Upper lobe of left lung (tissue), 6 donors: Measurements from ENCODE around the gene ZNF630. TPM values are rescaled to one million over a fixed set of nuclear protein-coding genes. Genes with fewer than 3 reads are reported as not detected.
"Not testable (repeated sequence)": the region's sequence is repeated elsewhere in the genome, so short reads cannot be mapped to it uniquely, and the experiment has no call there.

ENCODE experiments used
- ATAC-seq, 2 donors: fragments of 200-7000 bp; cut with Tn5 transposase; one replicate each; pipeline ENCODE4 v1.9.1; 2022; ENCODE audit warnings: mild to moderate bottlenecking in 2 of 2, moderate library complexity in 2 of 2; ENCODE audit not compliant: low FRiP score in 2 of 2
- DNase-seq, 2 donors: peaks; one replicate each; pipeline ENCODE4 v3.0.0-alpha.2; 2019 to 2020
- H3K27ac ChIP-seq, 4 donors: fragments of 200-600 bp; sonication (generic); one replicate each; pipeline ENCODE4 v1.5.1; 2016 to 2019
- H3K27me3 ChIP-seq, 4 donors: fragments of 200-600 bp; sonication (generic); one replicate each; pipeline ENCODE4 v1.5.1; 2017 to 2019
- H3K36me3 ChIP-seq, 4 donors: fragments of 200-600 bp; sonication (generic); one replicate each; pipeline ENCODE4 v1.5.1; 2016 to 2019
- H3K4me1 ChIP-seq, 4 donors: fragments of 200-600 bp; sonication (generic); one replicate each; pipeline ENCODE4 v1.5.1; 2018 to 2019
- H3K4me3 ChIP-seq, 4 donors: fragments of 200-600 bp; sonication (generic); one replicate each; pipeline ENCODE4 v1.5.1; 2017 to 2019; ENCODE audit warnings: mild to moderate bottlenecking in 2 of 4, moderate library complexity in 1 of 4
- H3K9me3 ChIP-seq, 4 donors: fragments of 200-600 bp; sonication (generic); one replicate each; pipeline ENCODE4 v1.5.1; 2018 to 2019
- CTCF ChIP-seq, 6 experiments: fragments of 450-650 bp in 4 of 6; fragments of 200-600 bp in 2 of 6; sonication (generic) in 2 of 6; IDR thresholded peaks; one replicate each; pipeline ENCODE4 v1.5.1; 2016 to 2019; ENCODE audit warnings: antibody characterized with exemption in 6 of 6
- EP300 ChIP-seq, 4 donors: sonication (generic); formaldehyde crosslinking; IDR thresholded peaks; one replicate each; pipeline ENCODE4 v1.5.1; 2017; ENCODE audit warnings: antibody characterized with exemption in 4 of 4, control low read depth in 2 of 4
- POLR2A ChIP-seq, 4 donors: fragments of 450-650 bp; IDR thresholded peaks; one replicate each; pipeline ENCODE4 v1.5.1; 2016 to 2017; ENCODE audit warnings: antibody characterized with exemption in 4 of 4, mild to moderate bottlenecking in 2 of 4
- POLR2AphosphoS5 ChIP-seq, 2 donors: sonication (generic); formaldehyde crosslinking; IDR thresholded peaks; one replicate each; pipeline ENCODE4 v1.5.1; 2017; ENCODE audit warnings: antibody characterized with exemption in 2 of 2
- WGBS, 2 donors: methylation state at CpG; one replicate each; pipeline ENCODE4 v1.1.5; 2017 to 2018; 5-methylcytosine and 5-hydroxymethylcytosine counted together
- total RNA-seq, 6 donors: library from RNA; depleted of rRNA in 4 of 6; stranded (reverse); fragments of >200 nt in 4 of 6; gene quantifications; one replicate each; pipeline versions ENCODE4 v1.1.0 to v1.2.1, GENCODE V29; 2016 to 2021
- donor health status: DM: no; HTN: no; CAD: no; lungs with moderate emphysema.
- donor health status: DM: no; HTN: yes; CAD: no; lungs with severe emphysema.

Gene ZNF630
- total RNA-seq, 6 donors from 2014 or later, result 1.1 to 25.1 (median 3.7) TPM

- DNase-seq (no peak), ATAC-seq (no peak)
- Histone ChIP-seq H3K4me1 (no peaks in the 10 kb centered on the region), H3K4me3 (no peak overlapping the region), H3K27ac (no peak overlapping the region), H3K36me3 (peaks cover 0 to 35% (median 5%) of the 10 kb centered on the region in 4 donors), H3K9me3 (peaks cover 0 to 41% (median 8%) of the 10 kb centered on the region in 4 donors), H3K27me3 (no peaks in the 10 kb centered on the region)
- TF ChIP-seq CTCF (IDR thresholded peaks at IDR 0.05) (no peak), POLR2A (IDR thresholded peaks at IDR 0.05) (no peak), EP300 (IDR thresholded peaks at IDR 0.05) (no peak), POLR2AphosphoS5 (IDR thresholded peaks at IDR 0.05) (no peak)
- WGBS, 2 donors, result 68 to 100% methylated on average over 1 to 2 of the region's 2 CpGs
These were observed 12.7 kb downstream of the ZNF630 start for GRCh38 chrX:48058621-48059295.

DNA sequence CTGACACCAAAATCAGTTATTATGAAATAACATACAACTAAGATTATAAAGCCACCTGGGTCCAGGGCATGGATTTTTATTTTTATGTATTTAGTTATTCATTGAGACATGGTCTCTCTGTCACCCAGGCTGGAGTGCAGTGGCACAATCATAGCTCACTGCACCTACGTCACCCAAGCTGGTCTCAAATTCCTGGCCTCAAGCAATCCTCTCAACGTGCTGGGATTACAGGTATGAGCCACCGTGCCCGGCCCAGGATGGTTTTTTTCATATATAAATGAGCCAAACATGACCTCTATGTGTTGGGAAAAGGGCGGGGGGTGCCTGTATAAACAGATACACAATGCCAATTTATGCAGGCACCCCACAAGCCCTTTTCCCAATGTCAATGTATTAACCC is 24.6 kb downstream of the ZNF630 start:
- DNase-seq (no peak), ATAC-seq (no peak)
- Histone ChIP-seq H3K4me1 (no peaks in the 10 kb centered on the region), H3K36me3 (no peaks in the 10 kb centered on the region), H3K27ac (no peak overlapping the region), H3K9me3 (no peaks in the 10 kb centered on the region), H3K4me3 (no peak overlapping the region), H3K27me3 (no peaks in the 10 kb centered on the region)
- TF ChIP-seq POLR2A (IDR thresholded peaks at IDR 0.05), result no peak
- TF ChIP-seq POLR2AphosphoS5 (IDR thresholded peaks at IDR 0.05), result no peak
- WGBS, 2 donors, result 71 to 83% methylated on average over 1 to 5 of the region's 5 CpGs

- Histone ChIP-seq H3K27me3 (no peaks in the 10 kb centered on the region), H3K36me3 (no peaks in the 10 kb centered on the region), H3K27ac (peak overlapping the region in 3 of 4 donors; percentile 25 to 46 (median 35)), H3K9me3 (no peaks in the 10 kb centered on the region), H3K4me1 (no peaks in the 10 kb centered on the region), H3K4me3 (no peak overlapping the region)
- ATAC-seq (peak in 1 of 2 donors; percentile 41), DNase-seq (no peak)
- TF ChIP-seq POLR2AphosphoS5 (IDR thresholded peaks at IDR 0.05), result no peak
- TF ChIP-seq EP300 (IDR thresholded peaks at IDR 0.05), result no peak
- no peak for TF ChIP-seq CTCF (IDR thresholded peaks at IDR 0.05)
- TF ChIP-seq POLR2A (IDR thresholded peaks at IDR 0.05), result no peak
- WGBS, 2 donors, result 55 to 59% methylated on average over 8 of the region's 8 CpGs
These were observed 25.8 kb downstream of the ZNF630 start for GRCh38 chrX:48045410-48046311.

GRCh38 chrX:48043056-48043455 is 28.4 kb downstream of the ZNF630 start:
- DNase-seq, result no peak
- Histone ChIP-seq H3K4me3 (no peak overlapping the region), H3K36me3 (no peaks in the 10 kb centered on the region), H3K27ac (no peak overlapping the region), H3K9me3 (no peaks in the 10 kb centered on the region), H3K27me3 (no peaks in the 10 kb centered on the region), H3K4me1 (no peaks in the 10 kb centered on the region)
- no peak for ATAC-seq
- no peak for TF ChIP-seq EP300 (IDR thresholded peaks at IDR 0.05)
- no peak for TF ChIP-seq POLR2AphosphoS5 (IDR thresholded peaks at IDR 0.05)
- TF ChIP-seq POLR2A (IDR thresholded peaks at IDR 0.05), result no peak
- no peak for TF ChIP-seq CTCF (IDR thresholded peaks at IDR 0.05)
- WGBS, 2 donors, result 73 to 78% methylated on average over 4 of the region's 4 CpGs

DNA sequence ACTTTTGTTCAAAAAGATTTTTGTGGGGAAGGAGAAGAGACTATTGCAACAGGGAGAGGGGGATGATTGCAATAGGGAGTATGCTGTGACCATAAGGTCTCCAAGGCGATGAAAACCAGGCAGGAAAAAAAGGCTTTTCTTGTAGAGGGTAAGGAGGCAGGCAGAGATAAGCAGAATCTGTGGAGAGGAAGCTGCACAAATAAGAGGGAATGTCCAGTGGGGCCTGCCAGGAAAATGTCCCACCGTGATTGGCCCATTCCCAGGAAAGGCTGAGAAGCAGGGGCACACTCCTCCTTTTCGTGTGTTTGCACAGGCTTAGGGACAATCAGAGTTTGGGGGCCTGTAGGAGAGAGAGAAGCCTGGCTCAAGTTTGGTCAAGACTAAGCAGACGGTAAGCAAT is 35.5 kb downstream of the ZNF630 start:
- 58 to 73% methylated on average over 2 to 4 of the region's 4 CpGs for WGBS, 2 donors
- ATAC-seq, result no peak

DNA sequence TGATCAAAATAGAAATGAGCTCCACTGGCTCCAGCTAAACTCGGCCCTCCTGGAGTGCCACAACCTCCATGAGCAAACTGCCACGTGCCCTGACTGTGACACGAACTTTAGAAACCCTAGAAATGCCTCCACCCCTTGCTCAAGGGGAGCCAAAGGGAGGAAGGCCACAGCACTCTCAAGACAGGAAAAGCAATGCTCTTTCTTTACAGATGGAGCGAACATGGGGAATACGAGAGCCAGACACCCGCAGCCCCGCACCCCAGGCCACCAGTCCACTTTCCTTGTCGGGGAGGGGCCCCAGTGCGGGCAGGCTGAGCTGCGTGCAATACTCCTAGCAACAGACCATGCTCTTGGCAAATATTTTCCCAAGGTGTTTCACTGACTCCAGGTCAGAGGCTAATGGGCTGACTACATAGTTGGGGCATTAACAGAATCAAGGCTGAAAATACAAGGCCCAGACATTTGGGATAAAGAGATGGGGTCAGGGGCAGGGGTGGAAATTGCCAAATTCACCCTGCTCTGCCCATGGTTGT is 40.7 kb downstream of the ZNF630 start:
- not testable (repeated sequence) for ATAC-seq, DNase-seq

More for the DNA sequence above, 35.5 kb downstream of the ZNF630 start:
- Histone ChIP-seq H3K9me3 (no peaks in the 10 kb centered on the region), H3K27ac (no peak overlapping the region), H3K4me3 (no peak overlapping the region), H3K4me1 (no peaks in the 10 kb centered on the region), H3K36me3 (no peaks in the 10 kb centered on the region), H3K27me3 (no peaks in the 10 kb centered on the region)
- TF ChIP-seq CTCF (IDR thresholded peaks at IDR 0.05) (no peak), POLR2A (IDR thresholded peaks at IDR 0.05) (no peak), POLR2AphosphoS5 (IDR thresholded peaks at IDR 0.05) (no peak), EP300 (IDR thresholded peaks at IDR 0.05) (no peak)
- no peak for DNase-seq

More for the DNA sequence above, 40.7 kb downstream of the ZNF630 start:
- 57 to 90% methylated on average over 6 to 10 of the region's 10 CpGs for WGBS, 2 donors
- H3K4me1 ChIP-seq, H3K4me3 ChIP-seq, H3K9me3 ChIP-seq, H3K27ac ChIP-seq, H3K36me3 ChIP-seq, H3K27me3 ChIP-seq: not testable (repeated sequence)
